ENCODE results near the gene RNF144A.
"Not testable (repeated sequence)": the region's sequence is repeated elsewhere in the genome, so short reads cannot be mapped to it uniquely, and the experiment has no call there.

Gene RNF144A

DNA sequence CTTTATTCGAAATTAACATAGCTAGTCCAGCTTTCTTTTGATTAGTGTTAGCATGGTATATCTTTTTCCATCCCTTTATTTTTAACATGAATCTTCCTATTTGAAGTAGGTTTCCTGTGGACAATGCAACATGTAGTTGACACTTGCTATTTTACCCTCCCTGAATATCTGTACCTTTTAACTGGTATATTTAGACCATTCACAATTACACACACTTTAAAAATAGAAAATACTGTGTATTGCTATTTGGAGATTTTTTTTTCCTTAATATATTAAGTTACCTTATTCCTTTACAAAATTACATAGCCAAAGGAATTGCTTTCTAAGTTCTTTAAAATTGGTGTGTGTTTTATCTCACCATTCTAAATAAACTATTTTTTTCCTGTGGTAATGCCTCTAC lies 15.0 kb downstream of the RNF144A start:
- no peak for TF ChIP-seq CTCF (IDR thresholded peaks at IDR 0.05; ENCODE audit: control insufficient read depth, insufficient read depth, low read depth, low read length, missing control alignments)
- DNase-seq (ENCODE audit: low read depth) = no peak
- H3K4me3 ChIP-seq (ENCODE audit: control insufficient read depth, low read depth, low read length) = no peak overlapping the region

DNA sequence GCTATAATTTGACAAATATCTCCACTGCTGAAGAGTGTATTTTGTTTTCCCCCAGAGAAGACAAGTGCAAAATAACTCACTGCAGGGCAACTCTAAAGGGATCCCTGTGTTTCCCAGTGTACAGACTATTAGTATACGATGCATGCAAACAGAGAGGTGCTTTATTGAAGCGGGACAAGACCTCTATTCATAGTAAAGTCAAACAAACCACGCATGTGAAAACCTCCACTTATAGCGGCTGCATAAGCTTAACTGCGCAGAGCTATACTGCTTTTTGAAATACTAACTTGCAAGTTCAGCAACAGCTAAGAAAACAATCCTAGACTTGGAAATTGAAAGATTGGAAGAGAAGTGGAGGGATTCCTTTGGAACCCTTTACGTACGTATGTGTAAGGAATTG lies 15.6 kb downstream of the RNF144A start:
- no peak for TF ChIP-seq CTCF (IDR thresholded peaks at IDR 0.05; ENCODE audit: control insufficient read depth, insufficient read depth, low read depth, low read length, missing control alignments)
- H3K4me3 ChIP-seq (ENCODE audit: control insufficient read depth, low read depth, low read length) = no peak overlapping the region
- DNase-seq (ENCODE audit: low read depth) = no peak

- DNase-seq (ENCODE audit: low read depth) = no peak
- TF ChIP-seq CTCF (IDR thresholded peaks at IDR 0.05; ENCODE audit: control insufficient read depth, insufficient read depth, low read depth, low read length, missing control alignments) = no peak
- H3K4me3 ChIP-seq (ENCODE audit: control insufficient read depth, low read depth, low read length) = no peak overlapping the region
Measured at GRCh38 chr2:6933911-6934310, 16.7 kb downstream of the RNF144A start.

DNA sequence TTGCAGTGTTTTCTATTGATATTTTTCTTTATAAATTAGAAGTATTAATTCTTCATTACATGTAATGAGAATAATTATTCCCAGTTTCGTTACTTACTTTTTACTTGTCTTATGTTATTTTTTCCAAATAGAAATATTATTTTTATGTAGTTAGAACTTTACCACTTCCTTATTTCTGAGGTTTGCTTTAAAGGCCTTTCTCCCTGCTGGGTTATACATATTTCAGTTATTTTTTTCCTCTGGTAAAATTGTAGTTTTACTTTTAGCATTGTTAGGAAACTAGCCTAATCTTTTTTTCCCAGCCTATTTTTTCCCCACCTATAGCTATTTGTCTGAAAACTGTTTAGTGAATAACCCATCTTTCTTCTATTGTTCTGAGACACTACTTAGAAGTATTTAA lies 17.1 kb downstream of the RNF144A start:
- no peak overlapping the region for H3K4me3 ChIP-seq (ENCODE audit: control insufficient read depth, low read depth, low read length)
- no peak for DNase-seq (ENCODE audit: low read depth)
- TF ChIP-seq CTCF (IDR thresholded peaks at IDR 0.05; ENCODE audit: control insufficient read depth, insufficient read depth, low read depth, low read length, missing control alignments) = no peak

GRCh38 chr2:6934758-6935651 lies 17.8 kb downstream of the RNF144A start:
- no peak for TF ChIP-seq CTCF (IDR thresholded peaks at IDR 0.05; ENCODE audit: control insufficient read depth, insufficient read depth, low read depth, low read length, missing control alignments)
- no peak overlapping the region for H3K4me3 ChIP-seq (ENCODE audit: control insufficient read depth, low read depth, low read length)
- no peak for DNase-seq (ENCODE audit: low read depth)

DNA sequence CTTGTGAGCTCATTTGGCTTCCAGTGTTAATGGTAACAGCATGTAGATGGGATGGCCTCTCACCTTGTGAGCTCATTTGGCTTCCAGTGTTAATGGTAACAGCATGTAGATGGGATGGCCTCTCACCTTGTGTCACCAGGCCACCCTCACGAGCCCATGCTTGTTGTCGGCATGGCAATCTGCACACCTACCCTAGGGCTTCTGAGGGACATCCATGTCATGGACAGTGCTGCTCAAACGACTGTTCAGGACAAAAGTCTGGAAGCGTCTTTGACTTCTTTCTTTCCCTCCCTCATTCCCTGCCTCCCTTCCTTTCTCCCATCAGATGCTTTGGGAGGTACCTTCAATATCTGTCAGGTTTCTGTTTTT lies 18.4 kb downstream of the RNF144A start:
- H3K4me3 ChIP-seq (ENCODE audit: control insufficient read depth, low read depth, low read length); DNase-seq (ENCODE audit: low read depth): not testable (repeated sequence)

DNA sequence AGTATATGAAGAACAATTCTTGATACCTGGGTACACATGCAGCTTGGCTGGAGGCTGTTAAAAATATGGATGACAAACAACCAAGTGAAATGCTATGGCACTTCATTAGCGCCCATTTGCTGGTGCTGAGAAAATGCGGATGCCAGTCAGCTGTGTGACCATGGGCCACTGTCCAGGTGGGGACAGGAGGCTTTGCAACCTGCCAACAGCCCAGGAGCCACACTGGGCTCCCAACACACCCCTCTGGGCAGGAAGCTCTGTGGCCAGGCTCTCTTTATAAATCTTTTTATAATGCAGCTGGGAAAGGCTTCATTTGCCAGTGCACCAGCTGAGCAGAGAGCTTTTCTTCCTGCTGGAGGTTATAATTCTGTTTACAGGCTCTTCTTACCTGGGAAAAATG lies 19.9 kb downstream of the RNF144A start:
- H3K4me3 ChIP-seq (ENCODE audit: control insufficient read depth, low read depth, low read length) = no peak overlapping the region
- no peak for DNase-seq (ENCODE audit: low read depth)
- TF ChIP-seq CTCF (IDR thresholded peaks at IDR 0.05; ENCODE audit: control insufficient read depth, insufficient read depth, low read depth, low read length, missing control alignments) = no peak

All from AG09309 (cell line).